ENCODE results near the gene OTOG.

The OTOG gene

GRCh38 chr11:17547051-17547577 is at the start of gene OTOG:
Gene OTOG, plus strand, starts transcription at chr11:17547259. Its CDS starts 114 bp downstream, at chr11:17547373.
- Mint-ChIP-seq H3K36me3 (ENCODE audit: low read depth) (no peaks in the 10 kb centered on the region), H3K4me1 (ENCODE audit: low read depth) (peaks cover 3% of the 10 kb centered on the region), H3K27me3 (ENCODE audit: low read depth) (peaks cover 29% of the 10 kb centered on the region), H3K27ac (no peak within 1 kb of the TSS), H3K9me3 (no peaks in the 10 kb centered on the region), H3K4me3 (no peak within 1 kb of the TSS)
- no peak for DNase-seq (ENCODE audit: low spot score)

GRCh38 chr11:17498058-17498457 is 49.0 kb upstream of the OTOG start:
- Mint-ChIP-seq H3K27ac (no peak overlapping the region), H3K4me1 (ENCODE audit: low read depth) (no peaks in the 10 kb centered on the region), H3K36me3 (ENCODE audit: low read depth) (no peaks in the 10 kb centered on the region), H3K4me3 (no peak overlapping the region), H3K9me3 (no peaks in the 10 kb centered on the region), H3K27me3 (ENCODE audit: low read depth) (peaks cover 6% of the 10 kb centered on the region)
- no peak for DNase-seq (ENCODE audit: low spot score)

GRCh38 chr11:17498475-17498874 is 48.6 kb upstream of the OTOG start:
- Mint-ChIP-seq H3K36me3 (ENCODE audit: low read depth) (no peaks in the 10 kb centered on the region), H3K27ac (no peak overlapping the region)

GRCh38 chr11:17500673-17501072 is 46.4 kb upstream of the OTOG start:
- Mint-ChIP-seq H3K27me3 (ENCODE audit: low read depth) (peaks cover 5% of the 10 kb centered on the region), H3K9me3 (no peaks in the 10 kb centered on the region), H3K4me3 (no peak overlapping the region), H3K27ac (no peak overlapping the region), H3K4me1 (ENCODE audit: low read depth) (no peaks in the 10 kb centered on the region), H3K36me3 (ENCODE audit: low read depth) (no peaks in the 10 kb centered on the region)
- DNase-seq (ENCODE audit: low spot score), result no peak

More at GRCh38 chr11:17498475-17498874, 48.6 kb upstream of the OTOG start:
- DNase-seq (ENCODE audit: low spot score), result no peak
- Mint-ChIP-seq H3K27me3 (ENCODE audit: low read depth) (peaks cover 6% of the 10 kb centered on the region), H3K9me3 (no peaks in the 10 kb centered on the region), H3K4me3 (no peak overlapping the region), H3K4me1 (ENCODE audit: low read depth) (no peaks in the 10 kb centered on the region)

GRCh38 chr11:17502630-17503029 is 44.4 kb upstream of the OTOG start:
- Mint-ChIP-seq H3K27ac (no peak overlapping the region), H3K4me3 (no peak overlapping the region), H3K9me3 (no peaks in the 10 kb centered on the region), H3K36me3 (ENCODE audit: low read depth) (no peaks in the 10 kb centered on the region), H3K27me3 (ENCODE audit: low read depth) (peaks cover 7% of the 10 kb centered on the region), H3K4me1 (ENCODE audit: low read depth) (no peaks in the 10 kb centered on the region)
- no peak for DNase-seq (ENCODE audit: low spot score)

- Mint-ChIP-seq H3K36me3 (ENCODE audit: low read depth) (no peaks in the 10 kb centered on the region), H3K27ac (no peak overlapping the region), H3K27me3 (ENCODE audit: low read depth) (peaks cover 7% of the 10 kb centered on the region), H3K4me3 (no peak overlapping the region), H3K4me1 (ENCODE audit: low read depth) (no peaks in the 10 kb centered on the region), H3K9me3 (no peaks in the 10 kb centered on the region)
- peak; percentile 65 for DNase-seq (ENCODE audit: low spot score)
Measured at GRCh38 chr11:17504330-17505107, 42.5 kb upstream of the OTOG start.

- H3K9me3 Mint-ChIP-seq, result no peaks in the 10 kb centered on the region
- H3K4me3 Mint-ChIP-seq, result no peak overlapping the region
- no peaks in the 10 kb centered on the region for H3K36me3 Mint-ChIP-seq (ENCODE audit: low read depth)
- no peak for DNase-seq (ENCODE audit: low spot score)
- H3K27me3 Mint-ChIP-seq (ENCODE audit: low read depth), result peaks cover 7% of the 10 kb centered on the region
- no peaks in the 10 kb centered on the region for H3K4me1 Mint-ChIP-seq (ENCODE audit: low read depth)
- no peak overlapping the region for H3K27ac Mint-ChIP-seq
Measured at GRCh38 chr11:17505146-17505545, 41.9 kb upstream of the OTOG start.

- no peak overlapping the region for H3K27ac Mint-ChIP-seq
- no peaks in the 10 kb centered on the region for H3K9me3 Mint-ChIP-seq
- no peak for DNase-seq (ENCODE audit: low spot score)
Measured at GRCh38 chr11:17506314-17506713, 40.7 kb upstream of the OTOG start.

GRCh38 chr11:17506942-17507341 is 40.1 kb upstream of the OTOG start:
- H3K27ac Mint-ChIP-seq, result no peak overlapping the region
- H3K27me3 Mint-ChIP-seq (ENCODE audit: low read depth), result peaks cover 10% of the 10 kb centered on the region
- no peak overlapping the region for H3K4me3 Mint-ChIP-seq
- H3K36me3 Mint-ChIP-seq (ENCODE audit: low read depth), result no peaks in the 10 kb centered on the region
- DNase-seq (ENCODE audit: low spot score), result no peak
- H3K9me3 Mint-ChIP-seq, result no peaks in the 10 kb centered on the region
- no peaks in the 10 kb centered on the region for H3K4me1 Mint-ChIP-seq (ENCODE audit: low read depth)

More at GRCh38 chr11:17506314-17506713, 40.7 kb upstream of the OTOG start:
- Mint-ChIP-seq H3K36me3 (ENCODE audit: low read depth) (no peaks in the 10 kb centered on the region), H3K4me3 (no peak overlapping the region), H3K27me3 (ENCODE audit: low read depth) (peaks cover 10% of the 10 kb centered on the region), H3K4me1 (ENCODE audit: low read depth) (no peaks in the 10 kb centered on the region)

- Mint-ChIP-seq H3K27me3 (ENCODE audit: low read depth) (peaks cover 15% of the 10 kb centered on the region), H3K4me1 (ENCODE audit: low read depth) (no peaks in the 10 kb centered on the region), H3K27ac (no peak overlapping the region), H3K9me3 (no peaks in the 10 kb centered on the region), H3K36me3 (ENCODE audit: low read depth) (no peaks in the 10 kb centered on the region), H3K4me3 (no peak overlapping the region)
- no peak for DNase-seq (ENCODE audit: low spot score)
Measured at GRCh38 chr11:17507773-17508172, 39.3 kb upstream of the OTOG start.

- no peak overlapping the region for H3K4me3 Mint-ChIP-seq
- no peaks in the 10 kb centered on the region for H3K9me3 Mint-ChIP-seq
- no peaks in the 10 kb centered on the region for H3K4me1 Mint-ChIP-seq (ENCODE audit: low read depth)
- H3K36me3 Mint-ChIP-seq (ENCODE audit: low read depth), result no peaks in the 10 kb centered on the region
- H3K27me3 Mint-ChIP-seq (ENCODE audit: low read depth), result peaks cover 18% of the 10 kb centered on the region
- DNase-seq (ENCODE audit: low spot score), result no peak
- H3K27ac Mint-ChIP-seq, result no peak overlapping the region
Measured at GRCh38 chr11:17508306-17508705, 38.8 kb upstream of the OTOG start.

GRCh38 chr11:17508791-17509190 is 38.3 kb upstream of the OTOG start:
- H3K4me1 Mint-ChIP-seq (ENCODE audit: low read depth), result no peaks in the 10 kb centered on the region
- no peak overlapping the region for H3K4me3 Mint-ChIP-seq
- H3K36me3 Mint-ChIP-seq (ENCODE audit: low read depth), result no peaks in the 10 kb centered on the region
- H3K9me3 Mint-ChIP-seq, result no peaks in the 10 kb centered on the region
- H3K27me3 Mint-ChIP-seq (ENCODE audit: low read depth), result peaks cover 21% of the 10 kb centered on the region
- DNase-seq (ENCODE audit: low spot score), result no peak
- no peak overlapping the region for H3K27ac Mint-ChIP-seq

- Mint-ChIP-seq H3K4me1 (ENCODE audit: low read depth) (no peaks in the 10 kb centered on the region), H3K36me3 (ENCODE audit: low read depth) (no peaks in the 10 kb centered on the region), H3K27ac (no peak overlapping the region), H3K27me3 (ENCODE audit: low read depth) (peaks cover 19% of the 10 kb centered on the region), H3K9me3 (no peaks in the 10 kb centered on the region), H3K4me3 (no peak overlapping the region)
- DNase-seq (ENCODE audit: low spot score), result no peak
Measured at GRCh38 chr11:17510507-17511206, 36.4 kb upstream of the OTOG start.

- no peaks in the 10 kb centered on the region for H3K4me1 Mint-ChIP-seq (ENCODE audit: low read depth)
- no peaks in the 10 kb centered on the region for H3K36me3 Mint-ChIP-seq (ENCODE audit: low read depth)
- no peak for DNase-seq (ENCODE audit: low spot score)
- no peak overlapping the region for H3K4me3 Mint-ChIP-seq
- H3K9me3 Mint-ChIP-seq, result no peaks in the 10 kb centered on the region
- H3K27ac Mint-ChIP-seq, result no peak overlapping the region
- peaks cover 20% of the 10 kb centered on the region for H3K27me3 Mint-ChIP-seq (ENCODE audit: low read depth)
Measured at GRCh38 chr11:17511571-17511970, 35.5 kb upstream of the OTOG start.
